ENCODE measurements around the gene KCNF1. TPM values are rescaled to one million over a fixed set of nuclear protein-coding genes. Genes with fewer than 3 reads are reported as not detected.

The KCNF1 gene
- total and polyA plus RNA-seq, 10 of the 15 experiments (the other 5 are each of a cell fraction or from before 2014, with no cell fraction given), result not detected

DNA sequence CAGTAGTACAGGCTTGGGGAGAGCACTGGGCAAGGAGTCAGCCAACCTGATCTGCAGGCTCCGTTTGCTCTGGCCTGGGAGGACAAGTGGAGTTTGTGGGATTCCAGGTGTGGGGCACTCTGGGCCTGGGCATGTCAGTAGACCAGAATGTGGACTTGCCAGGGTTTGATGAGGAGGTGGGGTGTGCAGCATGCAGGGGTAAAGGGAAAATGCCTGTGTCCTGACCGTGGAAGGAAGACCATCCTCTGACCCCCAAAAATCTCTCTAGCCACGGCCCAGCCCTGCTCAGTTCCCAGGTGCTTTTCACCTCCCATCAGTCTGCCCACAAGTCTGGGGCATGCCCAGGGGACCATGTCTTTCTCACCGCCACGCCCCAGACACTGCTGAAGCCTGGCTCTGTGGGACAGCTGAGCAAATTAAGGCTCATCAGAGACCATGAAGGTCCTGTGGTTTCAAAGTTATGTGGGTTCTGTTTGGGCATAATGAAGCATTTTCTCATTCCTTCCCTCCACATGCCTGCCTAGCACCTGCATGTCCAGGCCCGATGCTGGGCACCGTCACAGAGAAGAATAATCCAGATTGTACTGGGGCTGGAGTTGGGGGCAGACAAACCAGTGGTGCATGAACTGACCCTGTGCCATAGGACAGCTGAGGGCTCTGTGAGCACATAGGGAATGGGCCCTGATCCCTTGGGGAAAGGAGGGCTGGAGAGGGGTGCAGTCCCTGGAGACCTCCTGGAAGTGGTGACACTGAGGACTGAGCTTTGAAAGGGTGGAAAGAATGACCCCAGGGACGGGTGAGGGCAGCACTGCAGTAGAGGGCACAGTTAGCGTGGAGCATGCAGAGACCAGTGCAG lies 6.5 kb upstream of the KCNF1 start:
- POLR2A ChIA-PET, result no interaction called here
- Histone ChIP-seq H3K27me3 (replicated peaks in 1 of 2; ENCODE audit: control insufficient read depth in 2 of 2, insufficient read depth in 2 of 2, low read length in 1 of 2) (0 out of 4 replicates have a peak, but pooled peaks cover 0 to 3% of the 10 kb centered on the region in 2 experiments), H3K4me1 (ENCODE audit: control insufficient read depth, insufficient read depth, low read length) (no peaks in the 10 kb centered on the region), H3K4me3 (no peak overlapping the region), H2AFZ (ENCODE audit: control insufficient read depth, low read depth, low read length) (no peak overlapping the region), H3K27ac (ENCODE audit: control insufficient read depth, insufficient read depth) (no peak overlapping the region), H3K9me3 (replicated peaks; ENCODE audit: control insufficient read depth, insufficient read depth, low read length) (no peaks in the 10 kb centered on the region; the same call in 2 of the 3 replicates), H3K36me3 (ENCODE audit: control insufficient read depth in 2 of 2, insufficient read depth in 2 of 2, low read length in 1 of 2) (no peaks in the 10 kb centered on the region), H4K20me1 (ENCODE audit: control insufficient read depth, insufficient read depth) (no peaks in the 10 kb centered on the region), H3K9ac (ENCODE audit: control insufficient read depth, insufficient read depth, low read length) (no peak overlapping the region), H3K4me2 (ENCODE audit: control insufficient read depth, insufficient read depth) (no peak overlapping the region), H3K79me2 (ENCODE audit: control insufficient read depth, insufficient read depth, low read length) (no peaks in the 10 kb centered on the region)
- CTCF ChIA-PET, result no interaction called here
- SMC1A ChIA-PET (ENCODE audit: uncharacterized antibody, unreplicated experiment), result no interaction called here
- ATAC-seq (no peak), DNase-seq (ENCODE audit: low read depth, low spot score) (no peak), FAIRE-seq (no peak)
- 38% methylated on average over 8 of the region's 9 CpGs for WGBS (ENCODE audit: insufficient coverage, insufficient replicate concordance, low lambda C conversion rate, missing lambda C conversion rate)
- BruUV-seq (replicated peaks), result no TSS peak
- TF ChIP-seq, protein P1, sequence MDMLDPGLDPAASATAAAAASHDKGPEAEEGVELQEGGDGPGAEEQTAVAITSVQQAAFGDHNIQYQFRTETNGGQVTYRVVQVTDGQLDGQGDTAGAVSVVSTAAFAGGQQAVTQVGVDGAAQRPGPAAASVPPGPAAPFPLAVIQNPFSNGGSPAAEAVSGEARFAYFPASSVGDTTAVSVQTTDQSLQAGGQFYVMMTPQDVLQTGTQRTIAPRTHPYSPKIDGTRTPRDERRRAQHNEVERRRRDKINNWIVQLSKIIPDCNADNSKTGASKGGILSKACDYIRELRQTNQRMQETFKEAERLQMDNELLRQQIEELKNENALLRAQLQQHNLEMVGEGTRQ (IDR thresholded peaks at IDR 0.05; ENCODE audit: borderline replicate concordance, low read depth, low read length), result no peak
- TF ChIP-seq RUNX3 (IDR thresholded peaks at IDR 0.05; ENCODE audit: low read length), result no peak
- no peak for TF ChIP-seq MYB (IDR thresholded peaks at IDR 0.05; ENCODE audit: borderline replicate concordance, low read depth, low read length)
- TF ChIP-seq IRF4 (IDR thresholded peaks at IDR 0.05; ENCODE audit: low read depth, low read length), result no peak
- TF ChIP-seq IKZF2 (IDR thresholded peaks at IDR 0.05), result no peak
- no peak for TF ChIP-seq GATAD2B (conservative IDR thresholded peaks at IDR 0.05; ENCODE audit: low read depth)
- TF ChIP-seq BCL11A (IDR thresholded peaks at IDR 0.05; ENCODE audit: low read depth, low read length), result no peak
- no peak for TF ChIP-seq NRF1 (conservative IDR thresholded peaks at IDR 0.05; ENCODE audit: low read depth, low read length)
- no peak for TF ChIP-seq ZNF274 (IDR thresholded peaks at IDR 0.05; ENCODE audit: insufficient read depth, insufficient read length)
- TF ChIP-seq MTA2 (IDR thresholded peaks at IDR 0.05; ENCODE audit: low read depth), result no peak
- no peak for TF ChIP-seq FOXK2 (IDR thresholded peaks at IDR 0.05)
- TF ChIP-seq MEF2B (IDR thresholded peaks at IDR 0.05; ENCODE audit: partially characterized antibody, poor library complexity, severe bottlenecking), result no peak
- TF ChIP-seq POLR2AphosphoS2 (IDR thresholded peaks at IDR 0.05; ENCODE audit: low read depth, low read length), result no peak
- TF ChIP-seq NFYB (IDR thresholded peaks at IDR 0.05; ENCODE audit: insufficient read depth, low read depth, low read length), result no peak
- no peak for TF ChIP-seq ZBTB33 (IDR thresholded peaks at IDR 0.05)
- no peak for TF ChIP-seq SUZ12 (IDR thresholded peaks at IDR 0.05; ENCODE audit: unreplicated experiment)
- no peak for TF ChIP-seq PBX3 (IDR thresholded peaks at IDR 0.05; ENCODE audit: insufficient replicate concordance, low read depth, low read length)
- RAD21 ChIA-PET (ENCODE audit: unreplicated experiment), result no interaction called here
- in situ Hi-C loops (cut with MboI), result no loop called here
- intact Hi-C loops (cut with micrococcal nuclease; ENCODE audit: unreplicated experiment), result no loop called here
